DND-41 (cell line): ENCODE results near the gene GREB1.

ENCODE experiments used
- CTCF ChIP-seq: IDR thresholded peaks from 2 replicates; pipeline ENCODE4 v1.5.1; 2012; ENCODE audit warnings: borderline replicate concordance, low read length, moderate library complexity, mild to moderate bottlenecking; ENCODE audit not compliant: poor library complexity, severe bottlenecking; ENCODE audit errors: extremely low read depth
- EZH2 ChIP-seq: IDR thresholded peaks from 3 replicates; pipeline ENCODE4 v1.6.1; 2012; ENCODE audit warnings: borderline replicate concordance, low read depth, mild to moderate bottlenecking, moderate library complexity, low read length, inconsistent platforms; ENCODE audit not compliant: severe bottlenecking

- TF ChIP-seq CTCF = no peak
- TF ChIP-seq EZH2 = no peak
These were observed 28.6 kb downstream of the GREB1 start for GRCh38 chr2:11562476-11562875.
